Loucy (cell line): ENCODE data around the gene SUMO2.

ENCODE experiments used
- EZH2phosphoT487 ChIP-seq: fragments of 200-600 bp; IDR thresholded peaks from 2 replicates; pipeline ENCODE4 v1.6.1; 2018; ENCODE audit warnings: antibody characterized with exemption, mild to moderate bottlenecking, moderate library complexity, borderline replicate concordance
- TF ChIP-seq, protein P1 (sequence below): fragments of 200-600 bp; sonication (generic); conservative IDR thresholded peaks from 2 replicates; pipeline ENCODE4 v1.5.1; 2014; ENCODE audit warnings: mild to moderate bottlenecking, antibody characterized with exemption, low read length

DNA sequence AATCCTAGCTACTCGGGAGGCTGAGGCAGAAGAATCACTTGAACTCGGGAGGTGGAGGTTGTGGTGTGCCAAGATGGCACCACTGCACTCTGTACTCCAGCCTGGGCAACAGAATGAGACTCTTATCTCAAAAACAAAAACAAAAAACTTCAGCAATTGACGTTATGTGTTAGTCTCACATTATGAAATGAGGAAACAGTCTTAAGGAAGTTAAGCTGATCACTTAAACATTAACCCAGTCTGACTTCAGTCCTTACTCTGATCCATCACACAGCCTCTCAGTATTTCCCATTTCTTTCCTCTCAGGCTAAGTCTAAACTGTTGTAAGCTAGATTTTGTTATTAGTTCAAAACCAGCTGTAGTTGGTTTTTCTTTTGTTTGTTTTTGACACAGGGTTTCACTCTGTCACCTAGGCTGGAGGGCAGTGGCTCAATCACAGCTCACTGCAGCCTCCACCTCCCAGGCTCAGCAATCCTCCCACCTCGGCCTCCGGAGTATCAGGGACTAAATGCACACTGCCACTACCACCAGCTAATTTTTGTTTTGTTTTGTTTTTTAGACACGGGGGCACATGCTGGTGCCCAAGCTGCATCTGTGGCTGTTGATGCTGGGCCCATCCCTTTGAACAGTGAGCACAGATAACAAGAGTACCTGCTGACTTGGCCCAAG is 34.7 kb downstream of the SUMO2 start:
- TF ChIP-seq, protein P1, sequence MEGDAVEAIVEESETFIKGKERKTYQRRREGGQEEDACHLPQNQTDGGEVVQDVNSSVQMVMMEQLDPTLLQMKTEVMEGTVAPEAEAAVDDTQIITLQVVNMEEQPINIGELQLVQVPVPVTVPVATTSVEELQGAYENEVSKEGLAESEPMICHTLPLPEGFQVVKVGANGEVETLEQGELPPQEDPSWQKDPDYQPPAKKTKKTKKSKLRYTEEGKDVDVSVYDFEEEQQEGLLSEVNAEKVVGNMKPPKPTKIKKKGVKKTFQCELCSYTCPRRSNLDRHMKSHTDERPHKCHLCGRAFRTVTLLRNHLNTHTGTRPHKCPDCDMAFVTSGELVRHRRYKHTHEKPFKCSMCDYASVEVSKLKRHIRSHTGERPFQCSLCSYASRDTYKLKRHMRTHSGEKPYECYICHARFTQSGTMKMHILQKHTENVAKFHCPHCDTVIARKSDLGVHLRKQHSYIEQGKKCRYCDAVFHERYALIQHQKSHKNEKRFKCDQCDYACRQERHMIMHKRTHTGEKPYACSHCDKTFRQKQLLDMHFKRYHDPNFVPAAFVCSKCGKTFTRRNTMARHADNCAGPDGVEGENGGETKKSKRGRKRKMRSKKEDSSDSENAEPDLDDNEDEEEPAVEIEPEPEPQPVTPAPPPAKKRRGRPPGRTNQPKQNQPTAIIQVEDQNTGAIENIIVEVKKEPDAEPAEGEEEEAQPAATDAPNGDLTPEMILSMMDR = no peak
- no peak for TF ChIP-seq EZH2phosphoT487
